NB4 (cell line): ENCODE results near the gene VWA1.

Experiments
- MYC ChIP-seq: IDR thresholded peaks from 2 replicates; pipeline ENCODE4 v1.6.1; 2011; ENCODE audit warnings: low read depth, low read length
- POLR2A ChIP-seq: IDR thresholded peaks from 2 replicates; pipeline ENCODE4 v1.6.1; 2011; ENCODE audit warnings: mild to moderate bottlenecking; ENCODE audit not compliant: insufficient read length; ENCODE audit errors: extremely low read depth
- TF ChIP-seq, protein P1 (sequence below): IDR thresholded peaks from one replicate; pipeline ENCODE4 v1.5.1; 2012; ENCODE audit warnings: low read depth, low read length
- TF ChIP-seq, protein P2 (sequence below): IDR thresholded peaks from 2 replicates; pipeline ENCODE4 v1.6.1; 2011; ENCODE audit warnings: low read depth, low read length

DNA sequence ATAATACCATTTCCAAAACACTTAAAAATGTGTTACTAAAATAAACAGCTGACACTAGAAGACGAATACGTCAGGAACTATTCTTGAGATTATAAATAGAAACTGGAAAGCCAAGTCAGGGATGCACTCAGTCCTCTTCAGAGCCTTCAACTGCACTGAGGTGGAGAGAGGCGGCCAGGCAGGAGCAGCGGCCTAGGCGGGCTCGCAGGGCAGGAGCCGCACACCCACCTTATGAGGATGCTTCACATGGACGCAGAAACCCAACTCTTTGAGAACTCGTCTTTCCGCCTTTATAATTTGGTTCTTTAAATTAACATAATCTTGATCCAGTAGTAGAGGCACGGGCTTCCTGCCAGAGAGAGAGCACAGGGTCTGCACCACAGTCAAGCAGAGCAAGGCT lies 40.3 kb upstream of the VWA1 start:
- TF ChIP-seq, protein P1, sequence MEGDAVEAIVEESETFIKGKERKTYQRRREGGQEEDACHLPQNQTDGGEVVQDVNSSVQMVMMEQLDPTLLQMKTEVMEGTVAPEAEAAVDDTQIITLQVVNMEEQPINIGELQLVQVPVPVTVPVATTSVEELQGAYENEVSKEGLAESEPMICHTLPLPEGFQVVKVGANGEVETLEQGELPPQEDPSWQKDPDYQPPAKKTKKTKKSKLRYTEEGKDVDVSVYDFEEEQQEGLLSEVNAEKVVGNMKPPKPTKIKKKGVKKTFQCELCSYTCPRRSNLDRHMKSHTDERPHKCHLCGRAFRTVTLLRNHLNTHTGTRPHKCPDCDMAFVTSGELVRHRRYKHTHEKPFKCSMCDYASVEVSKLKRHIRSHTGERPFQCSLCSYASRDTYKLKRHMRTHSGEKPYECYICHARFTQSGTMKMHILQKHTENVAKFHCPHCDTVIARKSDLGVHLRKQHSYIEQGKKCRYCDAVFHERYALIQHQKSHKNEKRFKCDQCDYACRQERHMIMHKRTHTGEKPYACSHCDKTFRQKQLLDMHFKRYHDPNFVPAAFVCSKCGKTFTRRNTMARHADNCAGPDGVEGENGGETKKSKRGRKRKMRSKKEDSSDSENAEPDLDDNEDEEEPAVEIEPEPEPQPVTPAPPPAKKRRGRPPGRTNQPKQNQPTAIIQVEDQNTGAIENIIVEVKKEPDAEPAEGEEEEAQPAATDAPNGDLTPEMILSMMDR = no peak
- TF ChIP-seq POLR2A (no peak), MYC (no peak)
- TF ChIP-seq, protein P2, sequence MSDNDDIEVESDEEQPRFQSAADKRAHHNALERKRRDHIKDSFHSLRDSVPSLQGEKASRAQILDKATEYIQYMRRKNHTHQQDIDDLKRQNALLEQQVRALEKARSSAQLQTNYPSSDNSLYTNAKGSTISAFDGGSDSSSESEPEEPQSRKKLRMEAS = no peak
